Measurements from ENCODE around the gene HAVCR1. TPM values are rescaled to one million over a fixed set of nuclear protein-coding genes. Genes with fewer than 3 reads are reported as not detected.
"Not testable (repeated sequence)": the region's sequence is repeated elsewhere in the genome, so short reads cannot be mapped to it uniquely, and the experiment has no call there.

HAVCR1 gene
- total and polyA plus RNA-seq, 7 donors, result 0.01 to 0.77 TPM; not detected in 5

- TF ChIP-seq CTCF (IDR thresholded peaks at IDR 0.05), result no peak
- Histone ChIP-seq H3K27me3 (ENCODE audit: insufficient read depth in 3 of 3, low read length in 2 of 3) (no peaks in the 10 kb centered on the region), H3K4me3 (no peak overlapping the region), H3K36me3 (ENCODE audit: insufficient read depth in 1 of 2, low read depth in 1 of 2) (no peaks in the 10 kb centered on the region), H3K27ac (no peak overlapping the region), H3K9me3 (no peaks in the 10 kb centered on the region), H3K4me1 (no peaks in the 10 kb centered on the region)
- WGBS, 3 donors, result 71 to 93% (median 91%) methylated on average over 3 of the region's 3 CpGs
- DNase-seq (peak in 1 of 2 donors; percentile 38), ATAC-seq (peak in 3 of 4 donors; percentile 28 to 97 (median 50))
- intact Hi-C loops (cut with DNase I), result no loop called here
Measured at GRCh38 chr5:157046041-157046440, 12.9 kb downstream of the HAVCR1 start.

- Histone ChIP-seq H3K9me3 (no peaks in the 10 kb centered on the region), H3K27me3 (ENCODE audit: insufficient read depth in 3 of 3, low read length in 2 of 3) (no peaks in the 10 kb centered on the region), H3K4me1 (no peaks in the 10 kb centered on the region), H3K36me3 (ENCODE audit: insufficient read depth in 1 of 2, low read depth in 1 of 2) (no peaks in the 10 kb centered on the region), H3K27ac (no peak overlapping the region), H3K4me3 (no peak overlapping the region)
- DNase-seq (no peak), ATAC-seq (peak in 1 of 4 donors; percentile 17)
- TF ChIP-seq CTCF (IDR thresholded peaks at IDR 0.05), result no peak
- WGBS, 3 donors, result 46 to 56% (median 47%) methylated on average over 3 of the region's 3 CpGs
- intact Hi-C loops (cut with DNase I), result no loop called here
Measured at GRCh38 chr5:157045601-157046000, 13.3 kb downstream of the HAVCR1 start.

- no peak for TF ChIP-seq CTCF (IDR thresholded peaks at IDR 0.05)
- Histone ChIP-seq H3K4me1 (no peaks in the 10 kb centered on the region), H3K36me3 (ENCODE audit: insufficient read depth in 1 of 2, low read depth in 1 of 2) (no peaks in the 10 kb centered on the region), H3K9me3 (no peaks in the 10 kb centered on the region), H3K27me3 (ENCODE audit: insufficient read depth in 3 of 3, low read length in 2 of 3) (no peaks in the 10 kb centered on the region), H3K4me3 (no peak overlapping the region), H3K27ac (no peak overlapping the region)
- intact Hi-C loops (cut with DNase I), result no loop called here
- 77 to 86% (median 81%) methylated on average over 5 of the region's 5 CpGs for WGBS, 3 donors
- ATAC-seq (no peak), DNase-seq (no peak)
Measured at GRCh38 chr5:157038568-157039187, 20.2 kb downstream of the HAVCR1 start.

GRCh38 chr5:157034106-157035072 is 24.5 kb downstream of the HAVCR1 start:
- WGBS, 3 donors, result 49 to 69% (median 58%) methylated on average over 17 of the region's 17 CpGs

GRCh38 chr5:157033071-157033583 is 25.8 kb downstream of the HAVCR1 start:
- ATAC-seq, result no peak
- WGBS, 3 donors, result 82 to 88% (median 88%) methylated on average over 4 of the region's 4 CpGs
- TF ChIP-seq CTCF (IDR thresholded peaks at IDR 0.05), result no peak
- H3K9me3 ChIP-seq, result no peaks in the 10 kb centered on the region
- H3K36me3 ChIP-seq (ENCODE audit: insufficient read depth in 1 of 2, low read depth in 1 of 2), result no peaks in the 10 kb centered on the region
- H3K27me3 ChIP-seq (ENCODE audit: insufficient read depth in 3 of 3, low read length in 2 of 3), result peaks cover 0 to 2% (median 0%) of the 10 kb centered on the region in 3 donors
- intact Hi-C loops (cut with DNase I), result no loop called here
- no peak overlapping the region for H3K4me3 ChIP-seq
- DNase-seq, result no peak
- H3K27ac ChIP-seq, result no peak overlapping the region
- H3K4me1 ChIP-seq, result no peaks in the 10 kb centered on the region

More at GRCh38 chr5:157034106-157035072, 24.5 kb downstream of the HAVCR1 start:
- intact Hi-C loops (cut with DNase I); H3K4me3 ChIP-seq; H3K36me3 ChIP-seq (ENCODE audit: insufficient read depth in 1 of 2, low read depth in 1 of 2); H3K9me3 ChIP-seq; ATAC-seq; DNase-seq; H3K27ac ChIP-seq; H3K4me1 ChIP-seq; H3K27me3 ChIP-seq (ENCODE audit: insufficient read depth in 3 of 3, low read length in 2 of 3): not testable (repeated sequence)
